Measurements from ENCODE around the gene NID1.

NID1 gene

DNA sequence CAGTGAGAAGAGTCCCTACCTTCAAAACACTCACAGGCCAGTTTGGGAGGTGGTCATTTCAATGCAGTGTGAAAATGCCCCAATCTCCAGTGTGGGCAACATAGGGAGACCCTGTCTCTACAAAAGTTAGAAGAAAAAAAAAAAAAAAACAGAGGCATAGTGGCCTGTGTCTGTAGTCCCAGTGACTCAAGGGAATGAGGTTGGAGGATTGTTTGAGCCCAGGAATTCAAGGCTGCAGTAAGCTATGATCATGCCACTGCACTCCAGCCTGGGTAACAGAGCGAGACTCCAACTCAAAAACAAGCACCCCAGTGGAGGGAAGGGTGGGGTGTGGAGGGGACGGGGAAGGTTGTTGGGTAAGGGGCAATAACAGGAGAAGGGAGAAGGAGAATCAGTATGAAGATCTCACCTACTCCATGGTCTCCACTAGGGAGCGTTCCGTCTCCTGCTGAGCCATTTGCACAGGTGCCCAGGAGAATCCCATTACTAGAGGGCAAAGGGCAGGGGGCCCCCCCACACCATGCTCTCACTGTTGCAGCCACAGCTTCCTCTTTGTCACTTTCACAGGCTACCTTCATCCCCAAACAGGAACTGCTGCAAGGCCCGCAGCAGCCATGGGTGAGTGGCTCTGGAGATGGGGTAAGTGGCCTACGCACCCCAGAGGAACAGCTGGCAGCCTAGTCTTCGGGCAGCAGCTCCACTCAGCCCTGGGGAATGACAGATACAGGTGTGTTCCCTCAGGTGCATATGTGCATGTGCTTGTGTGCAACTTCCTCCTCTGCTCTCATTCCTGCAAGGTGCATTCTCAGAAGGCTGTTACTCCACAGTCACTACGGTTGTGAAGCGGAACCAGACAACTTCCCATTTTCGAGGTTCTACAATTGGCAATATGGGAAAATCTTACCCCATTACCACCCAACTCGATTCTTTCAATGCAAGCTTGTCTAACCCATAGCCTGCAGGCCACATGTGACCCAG, 110.3 kb downstream of the NID1 start:
- no peak for DNase-seq

DNA sequence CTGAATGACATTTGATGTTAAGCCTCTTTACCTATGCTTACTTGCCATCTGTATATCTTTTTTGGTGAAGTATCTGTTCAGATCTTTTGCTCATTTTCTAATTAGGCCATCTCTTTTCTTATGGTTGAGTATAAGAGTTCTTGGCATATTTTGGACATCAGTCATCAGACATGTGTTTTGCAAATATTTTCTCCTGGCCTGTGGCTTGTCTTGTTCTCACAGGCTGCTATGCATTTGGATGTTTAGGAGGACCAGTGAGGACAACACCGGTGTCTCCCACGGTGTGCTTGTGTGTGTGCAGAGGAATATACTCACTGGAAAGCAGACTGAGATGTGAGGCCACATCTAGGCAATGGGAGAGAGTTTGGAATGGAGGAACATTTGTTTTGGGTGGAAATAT, 111.1 kb downstream of the NID1 start:
- DNase-seq = no peak

DNA sequence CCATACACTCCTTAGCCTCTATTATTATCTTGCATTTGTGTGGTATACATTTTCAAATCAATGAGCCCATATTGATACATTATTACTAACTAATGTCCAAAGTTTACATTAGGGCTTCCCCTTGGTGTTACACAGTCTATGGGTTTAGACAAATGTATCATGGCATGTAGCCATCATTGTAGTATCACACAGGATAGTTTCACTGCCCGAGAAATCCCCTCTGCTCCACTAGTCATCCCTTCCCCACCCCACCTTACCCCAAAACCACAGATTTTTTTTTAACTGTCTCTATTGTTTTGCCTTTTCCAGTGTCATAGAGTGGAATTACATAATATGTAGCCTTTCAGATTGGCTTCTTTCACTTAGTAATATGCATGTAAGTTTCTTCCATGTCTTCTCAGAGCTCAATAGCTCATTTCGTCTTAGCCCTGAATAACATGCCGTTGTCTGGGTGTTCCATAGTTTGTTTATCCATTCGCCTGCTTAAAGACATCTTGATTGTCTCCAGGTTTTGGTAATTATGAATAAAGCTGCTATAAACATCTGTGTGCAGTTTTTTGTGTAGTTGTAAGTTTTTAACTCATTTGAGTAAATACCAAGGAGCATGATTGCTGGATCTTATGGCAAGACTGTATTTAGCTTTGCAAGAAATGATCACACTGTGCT, 111.8 kb downstream of the NID1 start:
- DNase-seq = no peak

DNA sequence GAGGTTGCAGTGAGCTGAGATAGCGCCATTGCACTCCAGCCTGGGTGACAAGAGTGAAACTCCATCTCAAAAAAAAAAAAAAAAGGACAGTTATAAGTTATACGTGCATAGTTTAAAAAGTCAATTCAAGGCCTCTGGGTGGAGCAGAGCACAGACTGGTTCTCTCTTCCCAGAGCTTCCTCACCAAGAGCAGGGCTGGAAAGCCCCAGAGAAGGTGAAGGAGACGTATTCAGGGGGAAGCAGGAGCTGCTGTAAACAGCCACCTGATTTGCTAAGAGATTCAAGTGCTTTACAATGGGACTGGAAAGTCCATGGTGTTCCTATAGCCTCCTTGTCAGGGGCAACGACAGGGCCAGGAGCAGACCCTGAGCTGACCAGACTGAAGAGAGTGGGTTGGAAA, 113.2 kb downstream of the NID1 start:
- DNase-seq = no peak

DNA sequence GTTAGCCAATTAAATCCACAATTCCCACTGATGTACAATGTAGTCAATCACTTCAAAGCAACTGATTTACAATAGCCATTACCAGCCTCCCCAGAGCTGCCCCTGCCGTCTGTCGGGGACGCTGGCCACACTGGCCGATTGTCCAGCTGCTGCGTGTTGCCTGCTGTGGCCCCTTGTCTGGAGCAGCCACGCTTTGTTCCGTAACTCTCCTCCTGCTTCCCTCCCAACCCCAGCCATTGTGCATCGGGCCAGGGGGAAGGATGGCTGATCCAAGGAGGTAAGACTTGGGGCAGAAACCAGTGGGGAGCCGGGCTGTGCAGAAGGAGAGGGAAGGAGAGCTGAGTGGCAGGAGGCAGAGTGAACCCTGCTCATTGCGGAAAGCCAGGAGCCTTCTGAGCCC, 114.6 kb downstream of the NID1 start:
- no peak for DNase-seq

DNA sequence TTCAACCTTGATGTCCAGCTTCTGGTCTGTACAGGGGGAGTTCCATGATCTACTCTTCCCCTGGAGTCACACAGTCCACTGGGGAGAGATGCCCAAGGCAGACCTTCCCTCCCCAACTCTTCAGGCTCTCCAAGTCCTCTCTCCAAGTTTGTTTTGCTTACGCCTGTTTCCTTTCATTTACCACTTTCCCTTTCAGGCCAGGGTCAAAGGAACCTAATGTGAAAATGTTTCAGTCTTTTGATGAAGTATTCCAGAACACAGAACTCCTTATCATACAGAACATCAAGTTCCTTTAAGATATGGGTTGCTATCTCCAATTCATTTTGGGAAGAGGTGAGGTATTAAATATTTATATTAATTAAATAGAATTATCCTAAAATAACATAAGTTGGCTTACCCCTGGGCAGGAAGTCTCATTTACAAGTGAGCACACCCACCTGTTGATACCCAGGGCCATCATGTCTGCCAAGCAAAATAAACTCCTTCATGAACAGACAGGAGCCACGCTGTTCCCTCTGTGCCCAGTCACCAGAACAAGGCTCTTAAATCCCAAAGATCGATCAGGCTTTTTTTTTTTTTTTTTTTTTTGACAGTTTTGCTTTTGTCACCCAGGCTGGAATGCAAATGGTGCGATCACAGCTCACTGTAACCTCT, 116.0 kb downstream of the NID1 start:
- no peak for DNase-seq

DNA sequence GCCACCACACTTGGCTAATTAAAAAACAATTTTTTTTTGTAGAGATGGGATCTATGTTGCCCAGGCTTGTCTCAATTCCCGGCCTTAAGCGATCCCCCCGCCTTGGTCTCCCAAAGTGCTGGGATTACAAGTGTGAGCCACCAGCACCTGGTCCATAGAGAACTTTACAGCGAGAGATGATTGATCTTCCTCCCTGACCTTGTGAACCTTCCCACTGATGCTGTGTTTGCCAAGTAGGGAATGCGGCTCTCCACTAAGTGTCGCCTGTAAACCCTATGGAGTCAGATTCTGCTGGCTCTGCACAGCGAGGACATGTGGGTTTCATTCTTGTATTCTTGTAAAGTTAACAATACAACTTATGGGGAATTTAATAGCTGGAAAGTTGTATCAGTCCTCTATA, 116.9 kb downstream of the NID1 start:
- no peak for DNase-seq

DNA sequence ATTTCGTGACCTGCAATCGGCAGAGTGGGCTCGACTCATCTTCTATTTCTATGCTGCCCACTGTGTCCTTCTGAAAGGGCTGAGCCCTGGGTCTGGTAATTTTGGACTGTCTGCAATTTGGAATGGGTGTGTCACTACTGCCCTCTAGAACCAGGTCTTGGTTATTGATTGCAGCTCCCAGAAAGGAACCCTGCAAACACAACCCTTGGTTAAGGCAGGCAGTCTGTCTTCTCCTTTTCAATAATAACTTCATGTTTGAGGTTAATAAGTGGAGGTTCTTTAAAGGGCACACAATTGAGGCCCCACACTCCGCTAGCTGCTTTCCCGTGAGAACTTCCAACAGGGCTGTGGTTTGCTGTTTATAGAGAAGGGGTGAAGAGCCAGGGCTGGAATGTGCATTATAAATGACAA, 118.3 kb downstream of the NID1 start:
- no peak for DNase-seq

DNA sequence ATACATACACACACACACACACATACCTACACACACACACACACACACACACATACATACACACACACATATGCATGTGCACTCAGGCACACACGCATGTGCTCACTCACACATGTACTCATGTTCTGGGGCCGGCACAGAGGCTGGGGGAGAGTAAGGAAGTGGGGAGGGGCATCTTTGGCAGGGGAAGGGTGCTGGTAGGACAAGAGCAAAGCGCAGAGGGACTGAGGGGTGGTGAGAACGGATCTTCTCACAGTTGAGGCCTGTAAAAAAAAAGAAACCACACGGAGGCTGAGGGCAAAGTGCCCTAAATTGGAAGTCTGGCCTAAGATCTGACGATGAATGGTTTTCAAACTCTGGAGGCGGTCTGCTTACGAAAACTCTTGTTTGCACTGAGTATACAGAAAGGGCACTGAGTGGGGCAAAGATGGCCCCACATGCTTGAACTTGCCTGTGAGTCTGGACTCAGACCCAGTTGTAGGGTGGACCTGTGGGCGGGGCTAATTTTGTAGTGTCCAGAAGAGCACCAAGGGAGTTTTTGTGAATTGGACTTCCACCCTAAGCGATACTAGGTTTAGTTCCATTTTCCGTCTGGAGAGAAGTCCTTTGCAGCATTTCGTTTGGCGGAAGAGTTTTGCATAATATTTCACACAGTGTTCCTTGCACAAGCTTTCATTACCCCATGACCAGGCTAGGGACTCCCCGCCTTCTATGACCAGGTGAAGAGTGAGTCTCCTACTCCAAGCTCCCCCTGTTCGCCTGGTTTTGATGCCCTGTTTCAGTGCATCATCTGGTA, 118.9 kb downstream of the NID1 start:
- DNase-seq = no peak

DNA sequence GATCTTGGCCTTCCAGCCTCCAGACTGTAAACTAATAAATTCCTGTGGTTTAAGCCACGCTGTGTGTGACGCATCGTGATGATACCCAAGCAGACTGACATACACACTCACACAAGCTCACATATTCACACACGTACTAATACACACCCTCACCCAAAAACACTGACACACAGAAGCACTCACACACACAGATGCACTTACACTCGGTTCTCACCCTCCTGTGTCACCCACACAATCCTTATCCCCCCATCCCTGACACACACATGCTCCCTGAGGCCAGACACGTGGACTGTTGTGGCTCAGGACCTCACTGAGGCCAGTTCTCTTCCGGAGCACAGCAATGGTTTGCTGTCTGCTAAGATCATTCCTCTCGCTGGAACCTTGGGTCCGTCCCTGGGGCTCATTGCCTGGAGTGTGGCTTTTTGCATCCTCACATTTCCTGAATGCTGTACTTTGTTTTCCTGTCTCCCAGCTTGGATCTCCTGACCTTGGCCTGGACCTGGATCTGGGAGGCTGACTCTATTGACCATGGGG, 121.2 kb downstream of the NID1 start:
- DNase-seq = no peak

DNA sequence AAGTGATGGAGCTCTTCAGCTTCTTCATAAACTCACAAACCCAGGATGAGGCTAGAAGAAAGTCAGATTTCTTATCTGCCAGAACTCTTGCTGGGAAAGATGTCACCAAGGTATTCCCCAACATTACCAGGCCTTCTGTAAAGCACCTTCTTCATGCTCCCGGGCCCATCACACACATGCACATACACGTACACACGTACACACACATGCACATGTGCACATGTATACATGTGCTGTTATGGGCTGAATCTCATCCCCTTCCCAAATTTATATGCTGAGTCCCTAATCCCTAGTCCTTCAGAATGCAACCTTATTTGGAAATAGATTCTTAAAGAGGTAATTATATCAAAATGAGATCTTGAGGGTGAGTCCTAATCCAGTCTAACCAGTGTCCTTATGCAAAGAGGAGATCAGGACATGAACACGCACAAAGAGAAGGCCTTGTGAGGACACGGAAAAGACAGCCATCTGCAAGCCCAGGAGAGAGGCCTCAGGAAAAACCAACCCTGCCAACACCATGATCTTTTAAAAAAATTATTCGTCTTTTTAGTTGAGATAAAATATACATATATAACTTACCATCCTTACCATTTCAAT, 121.8 kb downstream of the NID1 start:
- no peak for DNase-seq

DNA sequence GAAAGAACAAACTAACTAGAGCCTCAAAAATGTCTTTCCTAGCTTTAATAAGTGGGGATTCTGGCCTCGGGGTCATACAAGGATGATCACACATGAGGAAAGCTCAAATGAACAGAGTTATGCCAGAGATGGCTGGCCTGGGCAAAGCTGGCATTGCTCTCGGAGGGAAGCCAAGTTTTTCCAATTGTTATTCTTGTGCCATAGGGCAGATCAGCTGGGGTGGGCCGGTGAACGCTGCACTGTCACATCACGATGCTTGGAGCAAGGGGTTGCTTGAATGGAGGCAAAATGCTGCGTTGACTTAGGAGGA, 122.3 kb downstream of the NID1 start:
- DNase-seq = no peak

DNA sequence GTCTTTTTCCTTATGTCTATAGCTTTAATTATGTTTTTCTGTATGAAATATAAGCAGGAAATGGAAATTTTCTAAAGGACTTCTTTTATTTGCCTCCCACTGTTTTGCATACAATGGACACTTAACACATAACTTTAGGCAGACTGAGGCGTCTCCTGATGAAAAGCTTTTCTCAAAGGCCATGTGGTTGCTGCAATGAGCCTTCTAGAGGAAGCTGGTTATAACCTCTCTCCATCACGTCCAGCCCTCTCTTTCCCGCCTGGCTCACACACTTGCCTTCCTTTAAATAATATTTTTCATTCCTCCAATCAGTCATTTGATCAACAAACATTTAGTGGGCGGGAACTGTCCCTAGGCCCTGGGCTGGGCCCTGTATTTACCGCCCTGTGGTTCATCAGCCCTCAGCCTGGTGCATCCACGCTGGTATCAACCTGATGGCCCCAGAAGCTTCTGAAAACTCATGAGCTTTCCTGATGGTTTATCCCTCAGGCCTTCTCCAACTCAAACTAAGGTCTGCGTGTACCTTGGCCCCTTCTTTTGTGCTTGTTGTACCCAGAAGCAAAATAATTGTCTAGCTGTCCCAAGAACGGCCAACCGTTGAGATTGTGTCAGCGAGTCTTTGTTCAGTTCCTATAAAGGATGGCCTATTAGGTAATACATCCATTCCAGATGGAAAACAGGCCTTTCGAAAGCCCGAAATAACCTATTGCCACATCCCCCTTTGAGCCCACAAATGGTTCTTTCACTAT, 122.8 kb downstream of the NID1 start:
- no peak for DNase-seq

DNA sequence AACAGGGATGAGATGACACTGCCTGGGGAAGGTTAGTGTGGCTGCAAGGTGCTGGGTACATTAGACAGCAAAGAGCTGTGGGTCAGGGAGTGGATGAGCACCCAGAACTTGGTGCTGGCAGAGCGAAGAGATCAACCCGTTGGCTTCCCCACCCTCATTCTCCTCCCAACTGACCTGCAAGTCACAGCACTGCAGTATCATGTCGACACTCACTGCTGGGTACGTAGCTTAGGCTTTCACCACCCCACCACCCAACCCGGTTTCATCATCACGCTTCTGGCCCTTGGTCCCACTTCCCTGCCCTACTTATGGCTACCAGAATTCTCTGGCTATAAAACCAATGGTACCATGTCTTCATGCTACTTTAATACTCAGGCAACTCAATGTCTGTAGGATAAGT, 124.6 kb downstream of the NID1 start:
- DNase-seq = no peak

DNA sequence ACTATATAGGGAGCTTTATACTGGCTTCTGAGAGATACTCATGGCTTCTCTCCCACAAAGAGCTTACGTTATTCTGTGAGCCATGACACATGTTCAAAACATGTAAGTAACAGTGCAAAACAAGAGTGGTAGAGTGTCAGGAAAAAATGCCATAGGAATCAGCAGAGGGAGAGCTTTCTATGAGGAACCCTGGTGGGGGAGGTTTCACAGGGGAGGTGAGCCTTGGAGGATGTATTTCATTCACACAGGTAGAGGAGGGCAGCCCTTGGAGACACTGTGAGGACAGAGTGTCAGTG, 125.5 kb downstream of the NID1 start:
- no peak for DNase-seq

DNA sequence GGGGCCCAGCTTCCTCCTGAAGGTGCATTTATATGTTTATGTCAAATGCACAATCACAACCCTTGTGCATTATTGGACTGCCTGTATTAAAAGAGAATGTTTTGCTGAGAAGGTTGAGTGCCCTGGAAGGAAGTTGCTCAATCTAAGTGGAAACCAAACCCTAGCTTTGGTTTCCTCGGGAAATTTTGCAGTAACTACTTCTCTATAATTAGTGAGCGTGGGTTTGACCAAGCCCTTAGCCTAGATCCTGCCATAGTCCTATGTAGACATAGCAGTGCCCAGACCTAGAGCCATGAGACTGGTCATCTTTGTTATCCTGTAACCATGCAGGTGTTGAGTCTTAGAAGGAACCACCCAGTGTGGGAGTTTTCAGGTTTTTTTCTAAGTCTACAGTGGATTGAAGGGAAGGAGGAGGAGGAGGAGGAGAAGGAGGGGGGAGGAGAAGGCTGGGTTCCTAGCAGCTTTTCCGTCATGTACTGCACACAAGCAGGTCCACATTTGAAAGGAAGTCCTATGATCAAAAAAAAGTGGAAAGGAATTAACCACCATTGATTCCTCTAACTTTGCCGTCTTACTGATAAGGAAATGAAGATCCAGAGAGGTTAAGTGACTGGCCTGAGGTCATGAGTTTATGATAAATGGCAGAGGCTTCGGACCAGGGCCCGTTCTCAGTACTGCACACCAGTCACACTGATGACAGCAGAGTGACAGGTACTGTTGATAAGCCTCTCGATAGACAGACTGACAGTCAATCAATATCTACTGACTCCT, 126.0 kb downstream of the NID1 start:
- DNase-seq = no peak

DNA sequence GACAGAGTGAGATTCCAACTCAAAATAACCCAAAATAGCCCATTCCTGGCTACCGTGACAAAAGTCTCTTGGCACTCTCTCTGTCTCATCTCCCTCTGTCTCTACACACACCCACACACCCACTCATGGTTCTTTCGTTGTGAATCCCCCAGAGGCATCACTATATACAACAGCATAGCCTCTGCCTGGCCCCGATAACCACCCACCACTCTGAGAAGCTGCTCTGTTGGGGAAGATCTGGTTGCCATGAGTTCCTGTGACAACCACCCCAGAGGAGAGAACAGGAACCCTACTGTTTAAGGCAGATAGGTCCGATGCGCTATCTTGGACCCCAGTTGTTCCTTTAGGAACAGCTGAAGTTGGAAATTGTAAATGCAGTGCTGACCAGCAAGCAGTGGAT, 127.8 kb downstream of the NID1 start:
- DNase-seq = no peak

DNA sequence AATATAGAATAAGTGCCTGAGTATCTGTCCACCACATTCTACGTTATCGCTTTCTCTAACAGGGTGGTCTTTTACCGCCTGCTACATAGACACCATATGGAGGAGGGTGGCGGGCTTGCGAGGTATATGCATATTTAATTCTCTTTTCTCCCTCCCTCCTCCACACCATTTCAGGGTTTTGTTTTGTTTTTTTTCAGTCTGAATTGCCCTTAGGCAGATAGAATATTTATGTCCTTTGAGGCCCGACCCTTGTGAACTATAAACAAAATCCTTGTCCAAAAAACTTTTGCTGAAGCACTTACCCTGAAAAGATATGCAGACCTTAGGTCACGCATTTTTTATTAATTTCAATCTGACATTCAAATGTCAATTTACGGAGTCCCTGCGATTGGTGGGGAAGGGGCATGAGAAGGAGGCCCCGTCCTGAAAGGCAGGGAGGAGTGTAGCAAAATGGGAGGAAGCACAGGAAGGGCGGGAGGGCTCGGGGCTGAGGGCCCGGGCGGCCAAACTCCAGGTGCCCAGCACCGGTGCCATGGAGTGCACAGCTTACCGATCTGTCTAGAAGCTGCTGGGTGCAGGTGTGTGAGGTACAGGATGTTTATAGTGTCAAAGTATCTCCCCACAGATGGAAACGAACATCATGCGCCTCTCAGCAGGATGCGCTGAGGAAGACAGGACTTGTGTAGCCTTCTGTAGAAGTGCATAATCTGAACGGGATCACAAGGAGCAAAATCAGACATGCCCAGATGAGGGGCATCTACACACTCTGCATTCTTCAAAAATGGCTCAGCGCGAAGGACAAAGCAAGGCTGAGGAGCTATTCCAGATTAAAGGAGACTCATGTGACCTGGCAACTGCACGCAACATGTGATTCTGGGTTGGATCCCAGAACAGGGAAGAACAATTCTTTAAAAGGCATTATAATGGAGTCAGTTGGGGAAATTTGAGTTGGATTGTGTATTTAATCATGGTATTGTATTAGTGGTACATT, 129.4 kb downstream of the NID1 start:
- DNase-seq = no peak

DNA sequence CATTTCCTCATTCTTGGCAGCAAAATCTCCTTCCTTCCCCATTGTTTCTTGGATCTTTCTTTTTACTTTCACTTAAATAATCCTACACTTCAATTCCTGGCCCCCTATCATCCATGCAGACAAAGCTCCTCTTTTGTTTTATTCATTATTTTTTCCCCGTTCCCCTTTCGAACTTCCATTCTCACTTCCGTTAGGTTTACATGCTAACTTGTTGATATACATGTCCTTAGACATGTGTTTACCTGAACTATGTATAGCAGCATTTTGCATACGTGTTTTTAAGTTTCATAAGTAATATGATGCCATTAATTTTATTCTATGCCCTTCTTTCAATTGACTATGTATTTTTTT, 131.1 kb downstream of the NID1 start:
- DNase-seq = no peak

All from NCI-H1105 treated with DMSO at 0.1 percent for 48 hours (cell line).